ENCODE data around the gene RICTOR. TPM values are rescaled to one million over a fixed set of nuclear protein-coding genes. Genes with fewer than 3 reads are reported as not detected.

RICTOR gene
- total RNA-seq, 2 experiments from 2014 or later, result 55.6 to 64.8 TPM

DNA sequence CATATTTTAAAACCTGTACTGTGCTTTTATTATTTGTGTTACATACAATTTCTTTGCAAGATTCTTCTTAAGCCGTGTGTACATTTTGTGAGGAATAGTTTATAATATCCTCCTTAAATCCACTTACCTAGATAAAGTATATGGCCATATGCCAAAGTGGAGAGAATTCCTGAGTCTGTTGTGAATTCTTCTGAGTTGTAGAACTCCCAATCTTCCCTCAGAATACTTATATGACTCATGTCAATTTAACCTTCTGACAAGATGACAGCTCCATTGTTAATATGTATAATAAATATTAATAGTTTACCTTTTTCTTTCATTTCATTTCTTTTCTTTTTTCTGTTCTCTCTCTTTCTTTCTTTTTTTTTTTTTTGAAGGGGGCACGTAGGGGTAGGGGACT, 6.0 kb upstream of the RICTOR start:
- no peak for DNase-seq
- Mint-ChIP-seq H3K27ac (no peak overlapping the region), H3K9me3 (no peaks in the 10 kb centered on the region), H3K36me3 (peaks cover 1% of the 10 kb centered on the region), H3K27me3 (peaks cover 43% of the 10 kb centered on the region), H3K4me1 (peaks cover 18% of the 10 kb centered on the region), H3K4me3 (no peak overlapping the region)
- POLR2A ChIA-PET, result interaction anchor here (0.7 kb wide), 1 partner anchor 929 kb away, joined by 3 read pairs; no protein-coding TSS in a partner anchor
- no peak for ATAC-seq (ENCODE audit: low read depth)

DNA sequence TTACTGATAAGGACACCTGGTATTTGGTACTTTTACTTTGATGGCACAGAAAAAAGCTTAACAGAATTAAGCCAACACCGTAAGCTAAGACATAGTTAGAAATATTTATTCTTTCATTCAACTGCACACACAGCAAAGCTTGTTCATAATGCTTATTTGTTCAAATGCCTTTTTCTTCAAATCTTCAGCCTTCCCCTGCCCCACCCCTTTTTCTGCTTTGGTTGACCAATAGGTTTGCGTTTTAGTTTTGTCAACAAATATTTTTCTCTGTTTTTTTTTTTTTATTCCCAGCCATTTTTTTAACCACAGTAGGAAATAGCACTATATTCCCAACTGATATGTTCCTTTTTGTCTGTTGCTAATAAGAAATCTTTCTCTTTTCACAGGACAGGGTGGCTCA, 4.9 kb upstream of the RICTOR start:
- H3K27me3 Mint-ChIP-seq, result peaks cover 41% of the 10 kb centered on the region
- ATAC-seq (ENCODE audit: low read depth), result no peak
- no peak overlapping the region for H3K4me3 Mint-ChIP-seq
- peaks cover 19% of the 10 kb centered on the region for H3K4me1 Mint-ChIP-seq
- H3K36me3 Mint-ChIP-seq, result peaks cover 1% of the 10 kb centered on the region
- H3K27ac Mint-ChIP-seq, result no peak overlapping the region
- POLR2A ChIA-PET, result no interaction called here
- no peaks in the 10 kb centered on the region for H3K9me3 Mint-ChIP-seq
- DNase-seq, result no peak

DNA sequence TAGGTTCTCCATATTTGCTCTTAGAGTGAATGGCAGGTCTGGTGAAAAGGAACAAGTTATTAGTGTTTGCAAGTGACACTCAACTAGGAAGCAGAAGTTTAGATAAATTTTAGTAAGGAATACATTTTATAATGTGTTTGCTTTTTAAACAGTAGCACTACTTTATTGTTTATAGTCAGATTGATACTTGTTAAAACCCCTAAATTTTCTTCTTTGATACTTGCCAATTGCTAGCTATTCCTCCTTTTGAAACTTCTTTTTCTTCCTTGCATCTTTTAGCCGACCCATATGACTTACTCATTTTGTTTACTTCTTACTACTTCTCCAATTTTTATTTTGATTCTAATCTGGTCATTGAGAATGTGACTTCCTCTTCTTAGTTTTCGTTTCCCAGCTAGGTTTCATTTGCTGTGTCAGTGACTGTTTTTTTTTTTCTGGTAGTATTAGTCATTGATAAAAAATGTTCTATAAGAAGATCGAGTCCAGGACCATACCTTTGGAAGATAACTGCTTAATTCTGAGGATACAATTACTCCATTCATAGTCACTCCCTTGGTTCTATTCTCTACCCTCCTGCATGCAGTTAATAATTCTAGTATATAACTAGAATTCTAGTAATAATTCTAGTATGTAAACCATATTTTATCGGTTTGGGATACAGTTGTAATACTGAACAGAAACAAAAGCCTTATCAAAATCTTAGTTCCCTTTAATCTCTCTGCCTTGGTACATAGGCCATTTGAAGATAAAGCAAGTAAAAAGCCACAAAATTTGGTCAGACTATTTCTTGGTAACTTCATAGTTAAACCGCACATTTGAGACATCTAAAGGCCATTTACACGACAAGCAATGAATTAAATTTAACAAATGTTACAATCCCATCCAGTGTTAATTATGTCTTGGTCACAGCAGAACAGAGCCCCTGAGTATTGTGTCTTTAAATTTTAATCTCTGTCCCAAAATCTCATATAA, 2.8 kb upstream of the RICTOR start:
- POLR2A ChIA-PET, result no interaction called here
- Mint-ChIP-seq H3K36me3 (peaks cover 5% of the 10 kb centered on the region), H3K9me3 (no peaks in the 10 kb centered on the region), H3K27me3 (peaks cover 32% of the 10 kb centered on the region), H3K27ac (peak overlapping the region; percentile 47), H3K4me3 (peak overlapping the region; percentile 56), H3K4me1 (peaks cover 26% of the 10 kb centered on the region)
- no peak for DNase-seq
- ATAC-seq (ENCODE audit: low read depth), result no peak

DNA sequence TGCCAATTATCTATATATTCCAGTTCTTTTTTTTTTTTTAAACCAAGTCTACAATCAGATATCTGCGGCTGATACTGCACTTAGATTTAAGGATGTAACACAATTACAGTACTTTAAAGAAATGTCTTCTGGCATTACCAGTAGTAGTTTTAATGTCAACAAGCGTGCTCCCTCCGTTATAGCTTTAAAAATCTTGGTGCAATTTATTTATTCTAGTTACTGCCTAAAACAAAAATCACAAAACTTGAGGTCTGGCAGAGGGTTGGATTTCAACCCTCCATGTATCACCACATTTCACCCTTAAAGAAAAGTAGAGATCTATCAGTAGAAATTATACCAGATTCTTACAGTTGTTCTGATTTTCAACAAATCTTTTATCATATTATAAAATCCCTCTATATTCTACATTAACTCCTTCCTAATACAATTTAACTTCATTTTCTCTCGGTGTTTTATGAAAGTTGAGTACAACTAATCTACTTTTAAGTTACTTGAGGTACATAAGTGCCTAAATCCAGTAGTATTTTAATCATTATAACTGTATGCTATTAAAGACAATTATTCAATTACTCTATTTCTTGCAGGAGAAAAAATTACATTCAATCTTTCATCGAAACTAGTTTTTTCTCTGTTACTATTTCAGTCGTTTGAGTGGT, 2.0 kb upstream of the RICTOR start:
- POLR2A ChIA-PET, result no interaction called here
- Mint-ChIP-seq H3K27ac (no peak overlapping the region), H3K9me3 (no peaks in the 10 kb centered on the region), H3K4me3 (peak overlapping the region; percentile 56), H3K36me3 (peaks cover 11% of the 10 kb centered on the region), H3K4me1 (peaks cover 32% of the 10 kb centered on the region), H3K27me3 (peaks cover 30% of the 10 kb centered on the region)
- ATAC-seq (ENCODE audit: low read depth) (no peak), DNase-seq (no peak)

DNA sequence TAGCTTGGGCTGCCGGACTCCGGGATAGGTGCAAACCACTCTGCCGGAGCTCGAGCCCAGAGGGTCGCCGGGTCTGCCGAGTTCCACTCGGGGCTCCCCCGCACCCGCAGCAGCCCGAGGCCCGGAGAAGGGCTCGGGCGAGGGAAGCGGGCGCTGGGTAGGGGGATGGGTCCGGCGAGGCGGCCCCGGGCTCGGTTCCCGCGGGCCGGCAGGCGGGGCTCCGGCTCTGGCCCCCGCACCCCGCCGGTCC, 507 bp downstream of the RICTOR start:
- DNase-seq (peak; percentile 82), ATAC-seq (ENCODE audit: low read depth) (peak; percentile 41)

DNA sequence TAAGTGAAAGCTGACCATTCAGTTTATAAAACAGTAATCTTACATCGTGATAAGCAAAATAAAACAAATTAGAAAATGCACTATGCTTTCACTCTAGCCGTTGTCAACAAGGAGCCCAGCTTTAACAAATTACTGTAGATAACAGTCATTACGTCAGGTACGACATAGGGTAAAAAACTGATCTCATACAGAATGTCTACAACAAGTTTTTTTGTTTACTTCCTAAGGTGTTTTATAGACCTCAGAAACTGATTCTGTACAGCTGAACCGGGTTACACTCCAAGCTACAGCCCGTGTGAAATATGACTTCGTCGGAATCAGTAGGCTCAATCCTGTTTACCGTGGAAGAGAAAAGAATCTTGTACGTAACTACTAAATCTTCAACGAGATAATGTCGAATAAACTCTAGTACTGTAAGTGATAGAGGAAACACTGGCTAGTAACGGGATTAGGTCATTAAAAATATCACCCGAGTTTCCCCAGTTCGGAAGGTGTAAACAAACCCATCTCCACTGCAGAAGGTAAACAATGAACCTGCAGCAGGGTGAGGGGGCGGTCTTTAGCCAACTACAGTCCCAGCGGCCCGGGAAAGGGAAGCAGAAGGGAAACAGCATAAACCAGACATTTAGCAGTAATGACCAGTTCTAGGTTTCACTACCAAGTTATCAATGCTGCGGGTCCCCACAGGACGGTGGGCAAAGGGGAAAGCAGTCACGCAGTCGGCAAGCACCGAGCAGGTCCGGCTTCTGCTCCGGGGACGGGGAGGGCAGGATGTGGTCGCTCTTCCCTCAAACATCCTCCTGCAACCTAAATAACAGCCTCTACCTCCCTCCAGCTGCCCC, 1.1 kb downstream of the RICTOR start:
- ATAC-seq (ENCODE audit: low read depth), result peak; percentile 51
- POLR2A ChIA-PET, result interaction anchor here (0.7 to 1.3 kb wide), 6 partner anchors 10 to 143 kb away, joined by 3 to 4 read pairs (median 3); no protein-coding TSS in a partner anchor

More for the DNA sequence above, 507 bp downstream of the RICTOR start:
- H3K27me3 Mint-ChIP-seq, result peaks cover 18% of the 10 kb centered on the region
- H3K36me3 Mint-ChIP-seq, result peaks cover 29% of the 10 kb centered on the region
- peak overlapping the region; percentile 96 for H3K27ac Mint-ChIP-seq
- peaks cover 37% of the 10 kb centered on the region for H3K4me1 Mint-ChIP-seq
- no peaks in the 10 kb centered on the region for H3K9me3 Mint-ChIP-seq
- POLR2A ChIA-PET, result interaction anchor here (0.9 to 1.3 kb wide), 3 partner anchors 22 to 142 kb away, joined by 3 to 4 read pairs (median 4); no protein-coding TSS in a partner anchor
- peak overlapping the region; percentile 96 for H3K4me3 Mint-ChIP-seq

DNA sequence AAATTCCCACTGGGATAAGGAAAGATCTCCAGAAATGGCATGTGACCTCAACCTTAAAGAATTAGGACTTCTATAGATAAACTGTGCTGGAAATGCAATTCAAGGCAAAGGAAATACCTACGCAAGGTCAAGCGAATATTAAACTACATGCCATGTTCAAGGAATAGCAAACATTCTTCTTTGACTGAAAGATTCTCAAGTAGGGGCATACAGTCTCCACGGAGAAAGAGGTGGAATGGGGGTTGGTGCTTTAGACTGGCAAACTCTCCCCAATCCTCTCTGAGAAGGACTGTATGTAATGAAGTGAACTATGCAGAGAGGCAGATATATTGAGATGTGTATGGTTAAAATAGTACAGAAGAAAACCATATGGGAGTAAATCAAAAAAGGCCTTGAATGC, 6.1 kb downstream of the RICTOR start:
- H3K27ac Mint-ChIP-seq, result no peak overlapping the region

More for the DNA sequence above, 1.1 kb downstream of the RICTOR start:
- H3K4me1 Mint-ChIP-seq, result peaks cover 41% of the 10 kb centered on the region
- H3K27me3 Mint-ChIP-seq, result peaks cover 12% of the 10 kb centered on the region
- no peak for DNase-seq
- peaks cover 34% of the 10 kb centered on the region for H3K36me3 Mint-ChIP-seq
- peak overlapping the region; percentile 96 for H3K4me3 Mint-ChIP-seq
- peaks cover 2% of the 10 kb centered on the region for H3K9me3 Mint-ChIP-seq
- peak overlapping the region; percentile 96 for H3K27ac Mint-ChIP-seq

DNA sequence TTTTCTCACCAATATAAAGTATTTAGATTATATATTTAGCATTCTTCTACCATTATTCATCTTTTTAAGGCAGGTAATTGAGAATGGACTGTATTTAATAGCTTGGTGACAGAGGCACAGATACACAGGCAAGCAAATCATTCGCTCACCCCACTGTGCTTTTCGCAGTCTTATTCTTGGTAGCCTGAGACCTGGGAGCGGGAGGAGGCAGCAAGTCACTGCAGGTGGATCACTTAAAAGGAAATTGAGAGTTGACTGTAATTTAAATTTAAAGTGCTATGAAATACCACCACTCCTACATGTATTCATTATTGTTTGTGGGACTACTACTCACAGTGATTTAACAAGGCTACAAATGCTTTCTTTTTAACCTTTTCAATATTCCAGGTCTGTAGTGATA, 9.7 kb downstream of the RICTOR start:
- ATAC-seq (ENCODE audit: low read depth), result no peak
- peaks cover 42% of the 10 kb centered on the region for H3K36me3 Mint-ChIP-seq
- no peak overlapping the region for H3K4me3 Mint-ChIP-seq
- H3K4me1 Mint-ChIP-seq, result peaks cover 30% of the 10 kb centered on the region
- no peak for DNase-seq
- no peak overlapping the region for H3K27ac Mint-ChIP-seq
- no peaks in the 10 kb centered on the region for H3K27me3 Mint-ChIP-seq
- POLR2A ChIA-PET, result no interaction called here
- peaks cover 20% of the 10 kb centered on the region for H3K9me3 Mint-ChIP-seq

More for the DNA sequence above, 6.1 kb downstream of the RICTOR start:
- Mint-ChIP-seq H3K9me3 (peaks cover 20% of the 10 kb centered on the region), H3K4me1 (peaks cover 33% of the 10 kb centered on the region), H3K36me3 (peaks cover 65% of the 10 kb centered on the region), H3K27me3 (no peaks in the 10 kb centered on the region), H3K4me3 (no peak overlapping the region)
- POLR2A ChIA-PET, result no interaction called here
- ATAC-seq (ENCODE audit: low read depth), result no peak
- DNase-seq, result no peak

DNA sequence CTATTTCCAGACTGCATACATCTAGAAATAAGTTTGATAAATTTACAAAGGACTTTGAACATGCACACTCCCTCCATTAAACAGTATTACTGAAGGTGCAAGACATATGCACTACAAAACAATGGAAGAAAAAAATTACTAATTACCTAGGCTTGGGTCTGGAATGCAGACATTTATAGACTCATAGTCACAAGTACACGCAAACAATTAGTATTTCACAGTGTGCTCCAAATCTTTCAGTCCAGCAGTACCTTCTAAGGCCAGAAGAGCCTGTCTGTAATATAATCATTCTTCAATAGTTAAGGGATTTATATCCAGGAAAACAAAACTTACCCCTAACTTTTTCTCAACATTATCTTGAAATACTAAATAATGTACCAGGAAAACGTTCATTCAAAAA, 11.2 kb downstream of the RICTOR start:
- Mint-ChIP-seq H3K9me3 (peaks cover 18% of the 10 kb centered on the region), H3K4me3 (no peak overlapping the region), H3K27ac (no peak overlapping the region), H3K4me1 (peaks cover 35% of the 10 kb centered on the region), H3K36me3 (peaks cover 31% of the 10 kb centered on the region), H3K27me3 (no peaks in the 10 kb centered on the region)
- no peak for ATAC-seq (ENCODE audit: low read depth)
- POLR2A ChIA-PET, result interaction anchor here (0.7 kb wide), 1 partner anchor 10 kb away, joined by 3 read pairs; no protein-coding TSS in a partner anchor
- DNase-seq, result no peak

DNA sequence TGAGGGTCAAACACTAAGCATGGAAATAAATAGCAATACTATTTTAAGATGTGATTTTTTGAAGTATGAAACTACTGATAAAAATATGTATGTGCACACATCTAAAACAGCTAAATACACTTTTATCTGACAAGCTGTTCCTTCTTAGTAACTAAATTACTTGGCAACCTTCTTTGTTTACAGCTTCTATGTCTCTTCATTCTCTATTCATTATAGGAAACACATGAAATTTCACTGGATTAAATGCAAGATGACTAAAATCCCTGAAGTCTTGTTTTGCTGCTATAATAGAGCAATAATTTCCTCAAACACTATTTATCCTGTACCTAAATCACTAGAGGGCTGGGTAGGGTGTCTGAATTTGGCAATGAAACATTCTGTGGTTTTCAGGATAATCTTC, 11.7 kb downstream of the RICTOR start:
- ATAC-seq (ENCODE audit: low read depth), result no peak
- Mint-ChIP-seq H3K27me3 (no peaks in the 10 kb centered on the region), H3K9me3 (peaks cover 14% of the 10 kb centered on the region), H3K4me3 (no peak overlapping the region), H3K27ac (no peak overlapping the region), H3K4me1 (peaks cover 35% of the 10 kb centered on the region), H3K36me3 (peaks cover 26% of the 10 kb centered on the region)
- DNase-seq, result no peak
- POLR2A ChIA-PET, result no interaction called here

DNA sequence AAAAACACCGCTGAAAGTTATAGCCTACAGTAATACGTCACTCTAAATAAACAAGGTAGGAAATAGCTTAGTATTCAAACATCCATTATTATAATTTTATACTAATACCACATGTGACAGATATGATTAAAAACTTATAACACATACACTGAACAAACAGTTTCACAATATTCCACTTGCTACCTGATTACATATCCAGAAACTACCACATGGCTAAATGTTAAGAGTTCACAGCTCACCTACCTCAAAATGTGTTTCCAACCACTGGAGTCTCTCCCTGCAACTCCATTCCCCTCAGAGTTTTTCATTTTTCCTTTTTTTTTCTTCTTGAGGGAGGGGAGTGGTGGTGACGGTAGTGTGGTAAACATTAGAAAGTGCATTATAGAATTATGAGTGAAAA, 12.1 kb downstream of the RICTOR start:
- ATAC-seq (ENCODE audit: low read depth), result no peak
- Mint-ChIP-seq H3K27ac (no peak overlapping the region), H3K36me3 (peaks cover 22% of the 10 kb centered on the region), H3K9me3 (peaks cover 10% of the 10 kb centered on the region), H3K27me3 (no peaks in the 10 kb centered on the region), H3K4me1 (peaks cover 35% of the 10 kb centered on the region), H3K4me3 (no peak overlapping the region)
- POLR2A ChIA-PET, result no interaction called here
- no peak for DNase-seq

DNA sequence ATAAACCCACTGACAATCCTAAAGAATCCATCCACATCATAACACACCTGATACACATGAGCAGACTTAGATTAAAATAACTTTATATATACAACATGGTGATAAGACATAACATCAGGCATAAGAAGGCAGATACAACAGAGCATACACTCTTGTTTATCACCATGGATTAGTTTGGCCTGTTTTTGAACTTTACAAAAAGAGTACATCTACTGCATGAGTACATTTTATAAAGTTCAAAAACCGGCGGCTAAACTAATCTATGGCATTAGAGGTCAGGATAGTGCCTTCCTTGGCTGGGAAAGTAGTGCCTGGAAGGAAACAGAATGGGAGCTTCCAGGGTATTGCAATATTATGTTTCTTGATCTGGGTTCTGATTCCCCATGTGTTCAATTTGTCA, 15.1 kb downstream of the RICTOR start:
- Mint-ChIP-seq H3K27ac (no peak overlapping the region), H3K4me1 (peaks cover 29% of the 10 kb centered on the region), H3K36me3 (peaks cover 19% of the 10 kb centered on the region)

More for the DNA sequence above, 15.1 kb downstream of the RICTOR start:
- POLR2A ChIA-PET, result no interaction called here
- Mint-ChIP-seq H3K4me3 (no peak overlapping the region), H3K27me3 (no peaks in the 10 kb centered on the region), H3K9me3 (no peaks in the 10 kb centered on the region)
- DNase-seq (no peak), ATAC-seq (ENCODE audit: low read depth) (no peak)
